ENCODE data around the gene TBX18.

TBX18 gene

GRCh38 chr6:84643778-84644177, 120.6 kb downstream of the TBX18 start (continued):
- TF ChIP-seq ZNF155 (tag by site-specific recombination; IDR thresholded peaks at IDR 0.05) (no peak), ZNF350 (tag by site-specific recombination; IDR thresholded peaks at IDR 0.05) (no peak), ZNF664 (tag by site-specific recombination; IDR thresholded peaks at IDR 0.05) (no peak)

GRCh38 chr6:84641076-84641475, 123.3 kb downstream of the TBX18 start:
- POLR2A ChIA-PET: no interaction called here
- H3K27ac ChIP-seq (ENCODE audit: extremely low read depth, low read depth, low read length): no peak overlapping the region
- no peaks in the 10 kb centered on the region for H3K36me3 ChIP-seq (ENCODE audit: control insufficient read depth in 2 of 2, insufficient read depth in 1 of 2, low read length in 2 of 2)
- TF ChIP-seq ZNF48 (tag by site-specific recombination; IDR thresholded peaks at IDR 0.05): no peak
- no peak for TF ChIP-seq ZNF549 (tag by site-specific recombination; IDR thresholded peaks at IDR 0.05)
- no peak for TF ChIP-seq ZNF596 (tag by site-specific recombination; IDR thresholded peaks at IDR 0.05)
- TF ChIP-seq ZNF350 (tag by site-specific recombination; IDR thresholded peaks at IDR 0.05): no peak
- TF ChIP-seq ZBTB11 (tag by site-specific recombination; conservative IDR thresholded peaks at IDR 0.05; ENCODE audit: low read depth): no peak
- no peak for TF ChIP-seq ZFP41 (tag by site-specific recombination; IDR thresholded peaks at IDR 0.05; ENCODE audit: borderline replicate concordance)
- no peak for TF ChIP-seq ZNF214 (tag by site-specific recombination; IDR thresholded peaks at IDR 0.05; ENCODE audit: borderline replicate concordance)
- no peak for TF ChIP-seq ZNF140 (tag by site-specific recombination; IDR thresholded peaks at IDR 0.05)
- TF ChIP-seq ZNF24 (tag by site-specific recombination; IDR thresholded peaks at IDR 0.05): no peak
- H3K4me3 ChIP-seq (ENCODE audit: low read depth, low read length): no peak overlapping the region
- 0 out of 2 replicates have a peak, but pooled peaks cover 2% of the 10 kb centered on the region for H3K4me1 ChIP-seq (ENCODE audit: control insufficient read depth, insufficient read depth, low read length)
- CTCF ChIA-PET: interaction anchor here (1.0 kb wide), 1 partner anchor 213 kb away, joined by 3 read pairs; no protein-coding TSS in a partner anchor
- no peaks in the 10 kb centered on the region for H3K9me3 ChIP-seq (ENCODE audit: control insufficient read depth, insufficient read depth, low read depth, low read length)

GRCh38 chr6:84639396-84639795, 125.0 kb downstream of the TBX18 start:
- CTCF ChIA-PET: no interaction called here
- Histone ChIP-seq H3K4me1 (ENCODE audit: control insufficient read depth, insufficient read depth, low read length) (no peaks in the 10 kb centered on the region), H3K27ac (ENCODE audit: extremely low read depth, low read depth, low read length) (no peak overlapping the region), H3K9me3 (ENCODE audit: control insufficient read depth, insufficient read depth, low read depth, low read length) (no peaks in the 10 kb centered on the region), H3K4me3 (ENCODE audit: low read depth, low read length) (no peak overlapping the region), H3K36me3 (ENCODE audit: control insufficient read depth in 2 of 2, insufficient read depth in 1 of 2, low read length in 2 of 2) (no peaks in the 10 kb centered on the region)
- POLR2A ChIA-PET: no interaction called here
- TF ChIP-seq ZNF585B (tag by site-specific recombination; IDR thresholded peaks at IDR 0.05) (no peak), ELK4 (IDR thresholded peaks at IDR 0.05; ENCODE audit: borderline replicate concordance, low read depth, low read length) (no peak), ZNF473 (tag by site-specific recombination; IDR thresholded peaks at IDR 0.05) (no peak), ZNF514 (tag by site-specific recombination; IDR thresholded peaks at IDR 0.05) (no peak), ZNF280C (tag by site-specific recombination; IDR thresholded peaks at IDR 0.05) (no peak), ZSCAN18 (tag by site-specific recombination; IDR thresholded peaks at IDR 0.05) (no peak), ZSCAN16 (tag by site-specific recombination; IDR thresholded peaks at IDR 0.05) (no peak), SP2 (tag by site-specific recombination; IDR thresholded peaks at IDR 0.05) (no peak), ZBTB6 (tag by site-specific recombination; IDR thresholded peaks at IDR 0.05) (no peak), ZNF639 (tag by site-specific recombination; IDR thresholded peaks at IDR 0.05) (no peak), SP7 (tag by site-specific recombination; IDR thresholded peaks at IDR 0.05) (no peak)
